ENCODE data around the gene TBC1D21.

The TBC1D21 gene

GRCh38 chr15:73908822-73909122 is 35.4 kb downstream of the TBC1D21 start:
- FAIRE-seq (no peak), DNase-seq (ENCODE audit: insufficient read length, low spot score) (no peak)
- TF ChIP-seq CTCF (IDR thresholded peaks at IDR 0.05; ENCODE audit: insufficient read depth, missing control alignments) = no peak

- DNase-seq (ENCODE audit: insufficient read length, low spot score) = no peak
- no peak for TF ChIP-seq CTCF (IDR thresholded peaks at IDR 0.05; ENCODE audit: insufficient read depth, missing control alignments)
- no peak for FAIRE-seq
Observed at GRCh38 chr15:73909651-73910050, 36.3 kb downstream of the TBC1D21 start.

GRCh38 chr15:73910522-73911303 is 37.3 kb downstream of the TBC1D21 start:
- TF ChIP-seq CTCF (IDR thresholded peaks at IDR 0.05; ENCODE audit: insufficient read depth, missing control alignments) = no peak
- FAIRE-seq = no peak
- no peak for DNase-seq (ENCODE audit: insufficient read length, low spot score)

GRCh38 chr15:73912030-73912596 is 38.7 kb downstream of the TBC1D21 start:
- no peak for TF ChIP-seq CTCF (IDR thresholded peaks at IDR 0.05; ENCODE audit: insufficient read depth, missing control alignments)
- FAIRE-seq = no peak

GRCh38 chr15:73914145-73914544 is 40.8 kb downstream of the TBC1D21 start:
- DNase-seq (ENCODE audit: insufficient read length, low spot score) = no peak
- TF ChIP-seq CTCF (IDR thresholded peaks at IDR 0.05; ENCODE audit: insufficient read depth, missing control alignments) = no peak
- FAIRE-seq = no peak

More at GRCh38 chr15:73912030-73912596, 38.7 kb downstream of the TBC1D21 start:
- no peak for DNase-seq (ENCODE audit: insufficient read length, low spot score)

- TF ChIP-seq CTCF (IDR thresholded peaks at IDR 0.05; ENCODE audit: insufficient read depth, missing control alignments) = no peak
- DNase-seq (ENCODE audit: insufficient read length, low spot score) (no peak), FAIRE-seq (no peak)
Observed at GRCh38 chr15:73915082-73915481, 41.7 kb downstream of the TBC1D21 start.

- TF ChIP-seq CTCF (IDR thresholded peaks at IDR 0.05; ENCODE audit: insufficient read depth, missing control alignments) = no peak
- FAIRE-seq (no peak), DNase-seq (ENCODE audit: insufficient read length, low spot score) (no peak)
Observed at GRCh38 chr15:73918784-73919183, 45.4 kb downstream of the TBC1D21 start.

Data from D721Med (cell line).